GM19463 (cell line): Measurements from ENCODE around the gene PEX6.
"Not testable (repeated sequence)": the region's sequence is repeated elsewhere in the genome, so short reads cannot be mapped to it uniquely, and the experiment has no call there.

ENCODE experiments used
- ATAC-seq: cut with Tn5 transposase; IDR thresholded peaks from one replicate; pipeline ENCODE4 v1.9.1; 2021; ENCODE audit warnings: mild to moderate bottlenecking, moderate library complexity; ENCODE audit not compliant: unreplicated experiment

Gene PEX6

GRCh38 chr6:42967228-42967627 is 11.8 kb downstream of the PEX6 start:
- no peak for ATAC-seq

DNA sequence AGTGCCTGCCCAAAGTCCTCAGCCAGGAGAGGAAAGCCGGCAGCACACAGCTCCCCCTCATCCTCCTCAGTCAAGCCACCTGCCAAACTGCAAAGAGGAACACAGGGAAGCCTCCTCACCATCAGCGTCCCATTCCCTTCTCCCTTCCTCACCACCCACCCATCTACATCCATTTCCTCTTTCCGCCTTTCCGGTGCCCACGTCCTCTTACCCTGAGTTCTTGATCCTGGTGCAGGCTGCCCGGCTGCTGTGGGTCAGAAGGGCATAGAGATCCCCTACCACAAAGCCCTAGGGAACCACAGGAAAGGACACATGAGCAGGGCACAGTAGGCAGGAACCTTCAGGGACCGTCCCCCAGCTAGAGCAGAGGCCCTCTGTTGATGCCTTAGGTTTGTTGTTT is 12.4 kb downstream of the PEX6 start:
- no peak for ATAC-seq

- ATAC-seq, result no peak
Measured at GRCh38 chr6:42963855-42964605, 15.0 kb downstream of the PEX6 start.

DNA sequence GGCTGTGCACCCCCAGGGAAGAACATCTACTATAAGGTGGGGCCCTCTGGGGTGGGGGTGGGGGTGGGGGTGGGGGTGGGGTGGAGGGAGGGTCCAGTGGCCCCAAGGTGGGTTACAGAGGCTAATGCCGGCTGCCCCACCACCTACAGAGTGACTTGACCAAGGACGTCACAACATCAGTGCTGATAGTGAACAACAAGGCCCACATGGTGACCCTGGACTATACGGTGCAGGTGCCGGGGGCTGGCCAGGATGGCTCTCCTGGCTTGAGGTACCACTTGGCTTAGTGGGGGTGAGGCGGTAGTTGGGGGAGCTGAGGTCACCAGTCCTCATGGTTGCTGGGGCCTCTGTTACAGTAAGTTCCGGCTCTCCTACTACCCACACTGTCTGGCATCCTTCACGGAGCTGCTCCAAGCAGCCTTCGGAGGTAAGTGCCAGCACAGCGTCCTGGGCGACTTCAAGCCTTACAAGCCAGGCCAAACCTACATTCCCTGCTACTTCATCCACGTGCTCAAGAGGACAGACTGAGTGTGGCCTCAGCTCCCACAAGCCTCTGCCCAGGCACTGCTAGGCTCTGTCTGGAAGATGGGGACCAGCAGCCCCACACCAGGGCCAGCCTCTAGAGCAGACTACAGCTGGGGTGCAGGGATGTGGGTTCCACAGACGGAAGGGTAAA is 15.7 kb downstream of the PEX6 start:
- no peak for ATAC-seq

DNA sequence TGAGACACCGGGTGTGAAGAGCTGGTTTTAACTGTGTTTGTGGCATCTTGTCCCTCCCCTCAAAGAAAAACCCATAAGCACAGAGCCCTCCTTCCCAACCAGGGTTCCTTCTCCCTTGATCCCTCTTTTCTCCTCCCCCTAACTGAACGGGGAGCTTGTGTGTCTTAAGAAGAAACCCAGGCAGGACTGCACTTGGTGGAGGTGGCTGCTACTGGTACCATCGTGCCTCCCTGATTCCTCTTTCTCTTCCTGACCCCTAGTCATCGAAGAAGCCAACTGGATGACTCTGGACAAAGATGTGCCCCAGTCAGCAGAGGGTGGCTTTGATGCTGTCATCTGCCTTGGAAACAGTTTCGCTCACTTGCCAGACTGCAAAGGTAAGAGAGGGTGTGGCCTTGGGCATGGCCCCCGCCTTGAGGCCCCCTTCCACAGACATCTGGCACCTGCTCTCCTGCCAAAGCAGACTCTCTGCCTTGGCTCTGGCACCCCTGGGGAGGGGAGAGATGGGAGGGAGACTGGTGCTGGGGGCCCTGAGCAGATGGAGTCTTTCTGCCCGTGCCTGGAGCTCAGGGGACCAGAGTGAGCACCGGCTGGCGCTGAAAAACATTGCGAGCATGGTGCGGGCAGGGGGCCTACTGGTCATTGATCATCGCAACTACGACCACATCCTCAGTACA is 16.3 kb downstream of the PEX6 start:
- no peak for ATAC-seq

- ATAC-seq, result no peak
Measured at GRCh38 chr6:42962096-42962495, 16.9 kb downstream of the PEX6 start.

- ATAC-seq, result no peak
Measured at GRCh38 chr6:42961020-42961470, 17.9 kb downstream of the PEX6 start.

- ATAC-seq, result no peak
Measured at GRCh38 chr6:42960243-42961019, 18.6 kb downstream of the PEX6 start, which contains the start of gene GNMT. GNMT (plus strand) TSS chr6:42960754; CDS start chr6:42960768, 14 bp downstream.

DNA sequence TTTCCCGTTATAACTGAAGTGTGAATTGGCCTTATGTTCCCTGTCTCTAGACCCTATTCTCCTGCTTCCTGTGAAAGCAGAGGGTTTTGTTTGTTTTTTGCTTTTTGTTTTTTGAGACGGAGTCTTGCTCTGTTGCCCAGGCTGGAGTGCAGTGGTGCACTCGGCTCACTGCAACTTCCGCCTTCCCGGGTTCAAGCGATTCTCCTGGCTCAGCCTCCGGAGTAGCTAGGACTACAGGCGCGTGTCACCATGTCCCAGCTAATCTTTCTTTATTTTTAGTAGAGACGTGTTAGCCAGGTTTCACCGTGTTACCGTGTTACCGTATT is 19.1 kb downstream of the PEX6 start:
- no peak for ATAC-seq

GRCh38 chr6:42958125-42958524 is 20.9 kb downstream of the PEX6 start:
- ATAC-seq, result no peak

DNA sequence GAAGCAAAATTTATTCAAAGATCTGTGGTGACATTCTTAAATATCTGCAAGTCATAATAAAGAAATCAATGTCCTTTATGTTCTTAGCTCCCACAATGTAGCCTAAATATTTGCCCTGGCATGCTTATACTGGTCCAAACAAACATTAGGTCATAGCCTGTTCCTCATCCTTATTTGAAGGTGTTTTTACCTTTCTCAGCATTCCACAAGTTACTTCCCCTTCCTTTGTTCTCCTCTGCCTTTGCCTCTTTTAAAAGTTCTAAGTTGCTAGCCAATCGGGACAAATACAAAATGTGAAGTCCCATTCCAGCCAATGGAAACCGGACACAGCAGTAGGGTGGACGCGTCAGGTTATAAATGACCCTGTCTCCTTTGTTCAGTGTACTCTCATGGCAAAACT is 24.6 kb downstream of the PEX6 start:
- ATAC-seq, result not testable (repeated sequence)

DNA sequence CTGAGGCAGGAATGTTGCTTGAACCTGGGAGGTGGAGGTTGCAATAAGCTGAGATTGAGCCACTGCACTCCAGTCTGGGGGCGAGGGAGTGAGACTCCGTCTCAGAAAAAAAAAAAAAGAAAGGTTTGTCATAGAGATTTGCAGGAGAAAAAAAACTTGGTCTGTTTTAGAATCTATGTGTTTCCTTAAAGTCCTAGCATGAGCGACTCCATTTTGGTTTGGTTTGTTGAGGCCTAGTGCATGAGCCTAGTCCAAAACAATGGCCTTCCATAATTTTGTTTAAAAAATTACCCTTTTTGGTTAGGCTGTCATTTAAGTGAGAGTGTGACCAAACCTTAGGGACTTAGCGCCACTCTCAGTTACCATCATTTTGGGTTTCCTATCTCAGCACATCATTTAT is 26.6 kb downstream of the PEX6 start:
- no peak for ATAC-seq

DNA sequence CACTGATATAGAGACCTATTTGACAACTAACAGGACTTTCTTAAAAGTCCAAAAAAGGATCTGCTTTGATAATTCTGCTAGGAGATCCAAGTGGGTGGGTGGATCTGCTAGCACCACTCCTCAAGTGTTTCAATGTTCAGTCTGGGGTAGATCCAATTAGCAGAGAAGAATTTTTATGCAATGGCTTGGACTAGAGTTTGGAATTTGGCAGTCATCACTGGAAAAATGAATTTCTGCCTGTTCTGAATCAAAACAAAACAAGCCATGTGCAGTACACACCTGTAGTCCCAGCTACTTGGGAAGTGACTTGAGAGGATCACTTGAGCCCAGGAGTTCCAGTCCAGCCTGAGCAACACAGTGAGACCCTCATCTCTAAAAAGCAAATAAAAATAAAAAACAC is 31.0 kb downstream of the PEX6 start:
- ATAC-seq, result no peak

- ATAC-seq, result no peak
Measured at GRCh38 chr6:42942444-42942843, 36.5 kb downstream of the PEX6 start.

DNA sequence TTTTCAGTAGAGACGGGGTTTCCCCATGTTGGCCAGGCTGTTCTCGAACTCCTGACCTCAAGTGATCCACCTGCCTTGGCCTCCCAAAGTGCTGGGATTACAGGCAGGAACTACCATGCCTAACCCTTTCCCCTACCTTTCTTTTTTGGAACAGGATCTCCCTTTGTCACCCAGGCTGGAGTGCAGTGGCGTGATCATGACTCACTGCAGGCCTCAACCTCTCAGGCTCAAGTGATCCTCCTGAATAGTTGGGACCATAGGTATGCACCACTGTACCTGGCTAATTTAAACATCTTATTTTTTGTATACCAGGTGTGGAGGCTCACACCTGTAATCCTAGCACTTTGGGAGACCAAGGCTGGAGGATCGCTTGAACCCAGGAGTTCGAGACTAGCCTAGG is 37.6 kb downstream of the PEX6 start:
- ATAC-seq, result not testable (repeated sequence)

DNA sequence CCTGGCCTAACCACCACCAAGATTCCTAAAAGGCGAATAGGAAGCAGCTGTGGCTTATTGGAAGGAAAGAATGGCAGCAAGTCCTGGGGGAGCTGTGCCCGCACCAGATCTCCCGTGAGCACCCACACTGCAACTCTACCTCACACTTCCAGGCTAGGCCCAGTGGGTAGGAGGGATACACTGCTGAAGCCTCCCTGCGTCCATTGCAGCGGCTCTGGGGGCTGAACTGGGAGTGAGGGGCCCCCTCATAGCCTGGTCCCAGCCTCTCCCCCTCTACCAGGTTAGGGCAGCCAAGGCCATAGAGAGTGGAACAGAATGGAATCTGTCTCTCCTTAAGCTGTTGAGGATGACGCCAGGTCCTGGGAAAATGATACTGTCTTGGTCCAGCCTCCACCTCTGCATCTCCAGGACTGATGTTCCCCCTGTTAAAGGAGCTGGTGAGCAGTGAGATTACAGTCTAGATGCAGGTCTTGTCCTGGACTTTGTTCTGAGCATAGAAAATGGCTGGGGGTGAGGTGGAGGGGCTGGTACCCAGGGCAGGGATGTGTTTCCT is 38.4 kb downstream of the PEX6 start:
- no peak for ATAC-seq

GRCh38 chr6:42939810-42940167 is 39.2 kb downstream of the PEX6 start:
- ATAC-seq, result no peak

DNA sequence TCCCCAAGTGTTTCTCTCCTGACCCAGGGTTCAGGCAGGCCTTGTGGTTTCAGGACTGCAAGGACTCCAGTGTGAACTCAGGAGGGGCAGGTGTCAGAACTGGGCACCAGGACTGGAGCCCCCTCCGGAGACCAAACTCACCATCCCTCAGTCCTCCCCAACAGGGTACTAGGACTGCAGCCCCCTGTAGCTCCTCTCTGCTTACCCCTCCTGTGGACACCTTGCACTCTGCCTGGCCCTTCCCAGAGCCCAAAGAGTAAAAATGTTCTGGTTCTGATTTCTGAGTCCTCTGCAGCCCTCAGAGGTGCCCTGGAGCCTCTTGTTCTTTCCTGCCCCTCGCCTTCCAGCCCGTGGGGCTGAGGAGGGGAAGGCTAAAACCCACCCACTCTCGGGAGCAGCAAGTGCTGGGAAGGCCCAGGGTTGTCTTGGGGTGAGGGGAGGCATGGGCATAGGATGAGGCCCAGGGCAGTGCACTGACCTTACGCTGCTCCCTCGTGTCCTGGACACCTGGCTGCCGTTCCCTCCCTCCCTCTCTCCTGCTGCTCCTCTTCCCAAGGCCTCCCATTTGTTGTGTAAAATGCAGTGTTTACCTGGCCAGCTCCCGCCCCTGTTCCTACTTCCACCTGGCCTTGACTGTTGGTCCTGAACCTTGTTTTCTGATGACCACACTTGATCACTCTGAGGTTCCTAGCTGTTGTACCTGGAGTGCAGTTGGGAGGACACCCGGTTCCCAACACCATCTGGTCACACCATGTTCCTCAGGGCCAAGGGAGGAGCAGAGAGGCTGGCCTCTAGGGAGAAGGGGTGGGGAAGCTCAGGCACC is 39.8 kb downstream of the PEX6 start:
- no peak for ATAC-seq

DNA sequence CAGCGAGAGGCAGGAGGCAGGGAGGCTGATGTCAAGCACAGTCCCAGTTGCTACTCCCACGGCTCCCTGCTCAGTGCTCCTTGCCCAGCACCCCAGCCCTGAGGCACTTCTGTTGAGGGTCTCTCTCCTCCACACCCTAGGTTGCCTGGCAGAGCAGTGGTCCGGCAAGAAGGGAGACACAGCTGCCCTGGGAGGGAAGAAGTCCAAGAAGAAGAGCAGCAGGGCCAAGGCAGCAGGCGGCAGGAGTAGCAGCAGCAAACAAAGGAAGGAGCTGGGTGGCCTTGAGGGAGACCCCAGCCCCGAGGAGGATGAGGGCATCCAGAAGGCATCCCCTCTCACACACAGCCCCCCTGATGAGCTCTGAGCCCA is 40.6 kb downstream of the PEX6 start:
- ATAC-seq, result no peak
